Measurements from ENCODE around the gene INHBC. TPM values are rescaled to one million over a fixed set of nuclear protein-coding genes. Genes with fewer than 3 reads are reported as not detected.
"Not testable (repeated sequence)": the region's sequence is repeated elsewhere in the genome, so short reads cannot be mapped to it uniquely, and the experiment has no call there.

The INHBC gene
- total RNA-seq, 1 experiment from 2014 or later, result not detected

DNA sequence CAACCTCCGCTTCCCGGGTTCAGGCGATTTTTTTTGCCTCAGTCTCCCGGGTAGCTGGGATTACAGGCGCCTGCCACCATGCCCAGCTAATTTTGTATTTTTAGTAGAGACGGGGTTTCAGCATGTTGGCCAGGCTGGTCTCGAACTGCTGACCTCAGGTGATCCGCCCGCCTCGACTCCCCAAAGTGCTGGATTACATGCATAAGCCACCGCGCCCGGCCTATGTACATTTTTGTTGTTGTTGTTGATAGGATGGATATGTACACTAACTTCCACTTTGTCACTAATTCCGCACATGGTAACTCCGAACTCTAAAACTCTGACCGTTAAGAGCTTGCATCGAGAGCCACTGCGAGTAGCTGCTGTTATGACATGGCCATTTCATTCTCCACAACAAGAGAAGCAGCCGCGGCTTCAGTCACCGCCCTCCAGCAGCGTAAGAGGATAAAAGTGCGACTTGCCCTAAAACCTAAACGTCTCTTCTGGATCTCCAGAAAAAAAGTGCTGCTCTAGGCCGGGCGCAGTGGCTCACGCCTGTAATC is 52.5 kb downstream of the INHBC start:
- no peak for DNase-seq (ENCODE audit: low read depth)

- peak; percentile 97 for DNase-seq (ENCODE audit: low read depth)
Observed at GRCh38 chr12:57487597-57488401, 53.2 kb downstream of the INHBC start, which contains the start of gene MARS1. Gene MARS1, plus strand, starts transcription at chr12:57488068. Its CDS starts 23 bp downstream, at chr12:57488091.

- DNase-seq (ENCODE audit: low read depth), result no peak
Observed at GRCh38 chr12:57488402-57489156, 54.0 kb downstream of the INHBC start.

DNA sequence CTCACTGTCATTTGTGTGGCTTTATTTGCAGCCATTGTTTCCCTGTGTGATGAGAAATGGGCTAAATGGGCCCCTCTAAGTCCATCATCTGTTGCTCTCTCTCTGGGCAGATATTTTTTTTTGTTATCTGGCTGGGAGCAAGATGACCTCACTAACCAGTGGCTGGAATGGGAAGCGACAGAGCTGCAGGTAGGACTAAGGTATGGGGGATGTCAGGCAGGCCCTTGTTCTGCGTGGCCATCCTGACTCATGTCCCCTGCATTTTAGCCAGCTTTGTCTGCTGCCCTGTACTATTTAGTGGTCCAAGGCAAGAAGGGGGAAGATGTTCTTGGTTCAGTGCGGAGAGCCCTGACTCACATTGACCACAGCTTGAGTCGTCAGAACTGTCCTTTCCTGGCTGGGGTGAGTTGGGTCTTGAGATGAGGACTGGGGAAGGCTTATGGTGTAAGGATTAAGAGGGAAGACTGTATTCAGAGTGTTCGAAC is 54.6 kb downstream of the INHBC start:
- DNase-seq (ENCODE audit: low read depth), result no peak

DNA sequence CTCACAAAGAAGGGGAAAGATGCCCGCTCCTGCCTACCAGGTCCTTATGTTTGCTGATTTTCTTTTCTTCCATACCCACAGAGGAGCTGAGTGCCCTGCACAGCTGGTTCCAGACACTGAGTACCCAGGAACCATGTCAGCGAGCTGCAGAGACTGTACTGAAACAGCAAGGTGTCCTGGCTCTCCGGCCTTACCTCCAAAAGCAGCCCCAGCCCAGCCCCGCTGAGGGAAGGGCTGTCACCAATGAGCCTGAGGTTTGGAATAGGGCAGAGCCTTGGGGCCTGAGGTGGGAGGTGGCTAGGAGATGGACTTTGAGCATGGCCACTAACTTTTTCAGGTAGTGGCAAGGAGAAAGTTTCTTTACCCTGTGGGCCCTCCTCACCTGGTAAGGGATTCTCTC is 55.5 kb downstream of the INHBC start:
- DNase-seq (ENCODE audit: low read depth), result no peak

GRCh38 chr12:57491393-57492280 is 57.1 kb downstream of the INHBC start:
- DNase-seq (ENCODE audit: low read depth), result no peak

- not testable (repeated sequence) for DNase-seq (ENCODE audit: low read depth)
Observed at GRCh38 chr12:57495051-57495701, 60.6 kb downstream of the INHBC start.

DNA sequence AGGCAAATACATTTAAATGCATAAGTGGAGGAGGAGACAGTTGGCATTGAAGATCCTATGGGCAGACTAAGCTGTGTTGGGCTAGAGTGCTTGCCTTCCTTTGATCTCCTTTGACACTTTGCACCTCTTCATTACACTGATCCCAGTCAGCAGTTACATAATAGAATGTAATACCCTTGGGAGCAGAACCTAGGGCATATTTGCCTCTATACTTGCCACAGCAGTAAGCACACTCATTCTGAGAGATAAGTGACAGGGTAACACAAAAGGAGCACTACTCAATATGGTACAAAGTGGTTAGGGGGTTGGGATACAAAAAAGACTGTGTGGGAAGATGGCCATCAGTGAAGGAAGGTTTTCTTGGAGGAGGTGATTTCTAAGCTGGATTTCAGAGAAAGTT is 62.2 kb downstream of the INHBC start:
- DNase-seq (ENCODE audit: low read depth), result no peak

DNA sequence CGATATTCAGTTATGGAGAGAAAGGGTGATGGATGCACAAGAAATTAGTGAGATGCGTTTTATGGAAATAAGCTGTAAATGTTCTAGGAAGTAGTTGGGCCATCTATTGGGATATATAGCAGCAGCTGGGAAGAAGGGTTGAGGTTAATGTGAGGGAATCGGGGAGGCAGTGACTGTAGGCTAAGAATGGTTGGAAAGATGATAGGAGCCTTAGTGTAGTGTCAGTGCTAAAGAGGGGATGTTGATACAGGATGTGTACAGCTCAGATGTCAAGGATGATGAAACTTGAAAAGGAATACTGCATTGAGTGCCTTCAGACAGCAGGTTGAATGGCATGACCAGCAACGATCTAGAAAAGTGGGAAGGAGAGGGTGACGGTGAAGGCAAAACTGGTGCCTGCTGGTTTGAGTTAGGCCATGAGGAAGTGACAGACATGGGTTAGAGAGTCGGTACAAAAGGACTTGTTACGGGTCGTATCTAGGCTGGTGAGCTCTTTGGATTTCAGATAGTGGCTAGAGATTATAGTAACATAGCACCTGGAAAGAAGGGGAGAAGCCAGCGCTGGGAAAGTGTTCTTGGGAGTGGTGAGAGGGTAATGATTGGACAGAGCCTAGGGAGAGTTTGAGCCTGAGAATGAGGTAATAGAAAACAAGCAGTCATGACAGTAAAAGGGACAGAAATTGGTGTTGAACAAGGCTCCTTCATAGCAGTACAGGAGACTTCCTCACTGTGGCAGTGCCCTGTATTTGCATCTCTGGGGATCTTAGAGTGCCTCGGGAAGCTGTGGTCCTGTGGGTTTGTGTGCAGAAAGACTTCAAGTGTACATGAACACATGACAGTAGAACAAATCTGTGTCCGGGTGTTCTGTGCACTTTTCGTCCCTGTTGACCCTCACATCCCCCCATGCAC is 62.9 kb downstream of the INHBC start:
- no peak for DNase-seq (ENCODE audit: low read depth)

- DNase-seq (ENCODE audit: low read depth), result no peak
Observed at GRCh38 chr12:57498132-57498502, 63.5 kb downstream of the INHBC start.

- DNase-seq (ENCODE audit: low read depth), result no peak
Observed at GRCh38 chr12:57498571-57498970, 64.0 kb downstream of the INHBC start.

DNA sequence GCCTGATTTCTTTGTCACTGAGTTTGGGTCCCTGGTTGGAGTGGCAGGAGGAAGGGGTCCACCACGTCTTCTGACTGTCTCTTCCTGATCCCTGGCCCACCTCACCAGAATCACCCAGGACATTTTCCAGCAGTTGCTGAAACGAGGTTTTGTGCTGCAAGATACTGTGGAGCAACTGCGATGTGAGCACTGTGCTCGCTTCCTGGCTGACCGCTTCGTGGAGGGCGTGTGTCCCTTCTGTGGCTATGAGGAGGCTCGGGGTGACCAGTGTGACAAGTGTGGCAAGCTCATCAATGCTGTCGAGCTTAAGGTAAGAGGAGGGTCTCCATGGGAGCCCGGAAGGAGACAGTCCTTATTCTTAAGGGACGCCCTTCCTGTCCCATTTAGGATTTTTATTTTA is 65.6 kb downstream of the INHBC start:
- DNase-seq (ENCODE audit: low read depth), result no peak

Other genes starting within 250 kb of the INHBC start
- 3.1 and 6.8 TPM in 2 replicates for gene NXPH4, start 218.0 kb upstream of the INHBC start, total RNA-seq (2014; rRNA removed; shearing (Covaris generic))
- 113 and 139 TPM in 2 replicates for gene SHMT2, start 205.1 kb upstream of the INHBC start, total RNA-seq (2014; rRNA removed; shearing (Covaris generic))
- 0.10 TPM in 1 of 2 replicates, not detected in the other for gene STAC3, start 183.6 kb upstream of the INHBC start, total RNA-seq (2014; rRNA removed; shearing (Covaris generic))
- gene R3HDM2, start 3.7 kb upstream of the INHBC start, total RNA-seq (2014; rRNA removed; shearing (Covaris generic)), result 12.1 and 16.4 TPM in 2 replicates
- gene INHBE, start 20.5 kb downstream of the INHBC start, total RNA-seq (2014; rRNA removed; shearing (Covaris generic)), result 0.42 and 1.4 TPM in 2 replicates
- gene GLI1, start 25.0 kb downstream of the INHBC start, total RNA-seq (2014; rRNA removed; shearing (Covaris generic)), result 1.5 TPM in 1 of 2 replicates, not detected in the other
- 0.44 and 0.69 TPM in 2 replicates for gene ARHGAP9, start 45.1 kb downstream of the INHBC start, total RNA-seq (2014; rRNA removed; shearing (Covaris generic))
- 68.9 and 99.8 TPM in 2 replicates for gene MARS1, start 53.3 kb downstream of the INHBC start, total RNA-seq (2014; rRNA removed; shearing (Covaris generic))
- gene DDIT3, start 85.7 kb downstream of the INHBC start, total RNA-seq (2014; rRNA removed; shearing (Covaris generic)), result 39.3 and 45.9 TPM in 2 replicates
- 5.0 and 18.2 TPM in 2 replicates for gene MBD6, start 88.0 kb downstream of the INHBC start, total RNA-seq (2014; rRNA removed; shearing (Covaris generic))
- 97.9 and 119 TPM in 2 replicates for gene DCTN2, start 112.4 kb downstream of the INHBC start, total RNA-seq (2014; rRNA removed; shearing (Covaris generic))
- gene KIF5A, start 115.3 kb downstream of the INHBC start, total RNA-seq (2014; rRNA removed; shearing (Covaris generic)), result 0.30 and 0.37 TPM in 2 replicates
- gene PIP4K2C, start 156.4 kb downstream of the INHBC start, total RNA-seq (2014; rRNA removed; shearing (Covaris generic)), result 71.2 and 85.3 TPM in 2 replicates
- gene DTX3, start 170.0 kb downstream of the INHBC start, total RNA-seq (2014; rRNA removed; shearing (Covaris generic)), result 20.1 and 21.4 TPM in 2 replicates
- 6.2 and 13.2 TPM in 2 replicates for gene ARHGEF25, start 176.7 kb downstream of the INHBC start, total RNA-seq (2014; rRNA removed; shearing (Covaris generic))
- 21.6 and 43.3 TPM in 2 replicates for gene B4GALNT1, start 198.4 kb downstream of the INHBC start, total RNA-seq (2014; rRNA removed; shearing (Covaris generic))